Mesenchymal stem cell (in vitro differentiated cells and primary cell): Measurements from ENCODE around the gene CUEDC2.

Source experiments
- DNase-seq: peaks from one replicate; pipeline ENCODE4 v3.0.0-alpha.2; 2013
- H2AFZ ChIP-seq: one replicate; pipeline ENCODE4 v1.6.1; 2013; ENCODE audit warnings: low read depth, mild to moderate bottlenecking, control low read depth, inconsistent platforms, low read length, moderate library complexity
- H2AK5ac ChIP-seq: 2 replicates; pipeline ENCODE4 v1.6.1; 2013; ENCODE audit warnings: low read length, moderate library complexity, mild to moderate bottlenecking, inconsistent platforms; ENCODE audit not compliant: severe bottlenecking
- H2BK120ac ChIP-seq: one replicate; pipeline ENCODE4 v1.6.1; 2013; ENCODE audit warnings: low read depth, mild to moderate bottlenecking, inconsistent platforms, low read length, moderate library complexity
- H2BK12ac ChIP-seq, 2 experiments: one replicate each; pipeline ENCODE4 v1.6.1; 2013; ENCODE audit warnings: inconsistent platforms in 2 of 2, low read length in 2 of 2, mild to moderate bottlenecking in 2 of 2, moderate library complexity in 2 of 2, control low read depth in 1 of 2
- H2BK15ac ChIP-seq: one replicate; pipeline ENCODE4 v1.6.1; 2013; ENCODE audit warnings: mild to moderate bottlenecking, low read depth, inconsistent platforms; ENCODE audit not compliant: poor library complexity, severe bottlenecking
- H2BK5ac ChIP-seq: 2 replicates; pipeline ENCODE4 v1.6.1; 2013; ENCODE audit warnings: low read depth, mild to moderate bottlenecking, low read length, control low read depth, inconsistent platforms; ENCODE audit not compliant: poor library complexity, severe bottlenecking
- H3K14ac ChIP-seq, 2 experiments: one replicate each; pipeline ENCODE4 v1.6.1; 2013; ENCODE audit warnings: inconsistent platforms in 2 of 2, low read length in 2 of 2, control low read depth in 1 of 2, mild to moderate bottlenecking in 1 of 2, moderate library complexity in 1 of 2
- H3K18ac ChIP-seq, 2 experiments: one replicate each; pipeline ENCODE4 v1.6.1; 2013; ENCODE audit warnings: inconsistent platforms in 2 of 2, low read length in 2 of 2, control low read depth in 1 of 2, low read depth in 1 of 2, mild to moderate bottlenecking in 1 of 2
- H3K23ac ChIP-seq, 2 experiments: one replicate each; pipeline ENCODE4 v1.6.1; 2013; ENCODE audit warnings: inconsistent platforms in 2 of 2, low read length in 2 of 2, mild to moderate bottlenecking in 2 of 2, moderate library complexity in 2 of 2, control low read depth in 1 of 2
- H3K27ac ChIP-seq: 2 replicates; pipeline ENCODE4 v1.5.1; 2013; ENCODE audit warnings: mild to moderate bottlenecking, moderate library complexity, low read length, control low read depth, inconsistent platforms; ENCODE audit not compliant: poor library complexity, severe bottlenecking
- H3K27me3 ChIP-seq, 2 experiments: 2 replicates each; pipeline versions ENCODE4 v1.6.1 to v1.7.0; 2013; ENCODE audit warnings: low read length in 2 of 2, mild to moderate bottlenecking in 2 of 2, moderate library complexity in 2 of 2, control low read depth in 1 of 2, inconsistent platforms in 1 of 2; ENCODE audit not compliant: control insufficient read depth in 1 of 2, insufficient read depth in 1 of 2
- H3K36me3 ChIP-seq, 2 experiments: 2 replicates each; pipeline versions ENCODE4 v1.6.1 to v1.7.0; 2013; ENCODE audit warnings: low read length in 2 of 2, control low read depth in 1 of 2, inconsistent platforms in 1 of 2, low read depth in 1 of 2, mild to moderate bottlenecking in 1 of 2; ENCODE audit not compliant: insufficient read depth in 2 of 2, control insufficient read depth in 1 of 2
- H3K4ac ChIP-seq, 2 experiments: one replicate each; pipeline ENCODE4 v1.6.1; 2013; ENCODE audit warnings: inconsistent platforms in 2 of 2, low read length in 2 of 2, mild to moderate bottlenecking in 2 of 2, moderate library complexity in 2 of 2, control low read depth in 1 of 2, low read depth in 1 of 2
- H3K4me1 ChIP-seq: 2 replicates; pipeline ENCODE4 v1.6.1; 2013; ENCODE audit warnings: low read depth, low read length, control low read depth; ENCODE audit not compliant: control insufficient read depth, insufficient read depth
- H3K4me2 ChIP-seq: 2 replicates; pipeline ENCODE4 v1.6.1; 2013; ENCODE audit warnings: low read length, mild to moderate bottlenecking, inconsistent platforms; ENCODE audit not compliant: poor library complexity, severe bottlenecking
- H3K4me3 ChIP-seq, 2 experiments: 2 replicates each; pipeline versions ENCODE4 v1.5.1 to v1.7.0; 2013; ENCODE audit warnings: low read length in 2 of 2, mild to moderate bottlenecking in 2 of 2, control low read depth in 1 of 2, low read depth in 1 of 2; ENCODE audit not compliant: insufficient read depth in 1 of 2
- H3K79me1 ChIP-seq: replicated peaks from 2 replicates; pipeline ENCODE4 v1.6.1; 2013; ENCODE audit warnings: mild to moderate bottlenecking, control low read depth, low read length, inconsistent platforms; ENCODE audit not compliant: poor library complexity, severe bottlenecking
- H3K9ac ChIP-seq: 2 replicates; pipeline ENCODE4 v1.7.0; 2013; ENCODE audit warnings: mild to moderate bottlenecking, low read length, moderate library complexity
- H3K9me3 ChIP-seq: 2 replicates; pipeline ENCODE4 v1.7.0; 2013; ENCODE audit warnings: mild to moderate bottlenecking, low read length; ENCODE audit not compliant: control insufficient read depth
- H4K8ac ChIP-seq: one replicate; pipeline ENCODE4 v1.6.1; 2013; ENCODE audit warnings: inconsistent platforms, mild to moderate bottlenecking, low read length, moderate library complexity
- H4K91ac ChIP-seq: one replicate; pipeline ENCODE4 v1.6.1; 2013; ENCODE audit warnings: mild to moderate bottlenecking, low read length, inconsistent platforms
- WGBS: methylation state at CpG from one replicate; pipeline ENCODE4 v1.1.7; 2013; ENCODE audit warnings: mixed read lengths; 5-methylcytosine and 5-hydroxymethylcytosine counted together

CUEDC2 gene

DNA sequence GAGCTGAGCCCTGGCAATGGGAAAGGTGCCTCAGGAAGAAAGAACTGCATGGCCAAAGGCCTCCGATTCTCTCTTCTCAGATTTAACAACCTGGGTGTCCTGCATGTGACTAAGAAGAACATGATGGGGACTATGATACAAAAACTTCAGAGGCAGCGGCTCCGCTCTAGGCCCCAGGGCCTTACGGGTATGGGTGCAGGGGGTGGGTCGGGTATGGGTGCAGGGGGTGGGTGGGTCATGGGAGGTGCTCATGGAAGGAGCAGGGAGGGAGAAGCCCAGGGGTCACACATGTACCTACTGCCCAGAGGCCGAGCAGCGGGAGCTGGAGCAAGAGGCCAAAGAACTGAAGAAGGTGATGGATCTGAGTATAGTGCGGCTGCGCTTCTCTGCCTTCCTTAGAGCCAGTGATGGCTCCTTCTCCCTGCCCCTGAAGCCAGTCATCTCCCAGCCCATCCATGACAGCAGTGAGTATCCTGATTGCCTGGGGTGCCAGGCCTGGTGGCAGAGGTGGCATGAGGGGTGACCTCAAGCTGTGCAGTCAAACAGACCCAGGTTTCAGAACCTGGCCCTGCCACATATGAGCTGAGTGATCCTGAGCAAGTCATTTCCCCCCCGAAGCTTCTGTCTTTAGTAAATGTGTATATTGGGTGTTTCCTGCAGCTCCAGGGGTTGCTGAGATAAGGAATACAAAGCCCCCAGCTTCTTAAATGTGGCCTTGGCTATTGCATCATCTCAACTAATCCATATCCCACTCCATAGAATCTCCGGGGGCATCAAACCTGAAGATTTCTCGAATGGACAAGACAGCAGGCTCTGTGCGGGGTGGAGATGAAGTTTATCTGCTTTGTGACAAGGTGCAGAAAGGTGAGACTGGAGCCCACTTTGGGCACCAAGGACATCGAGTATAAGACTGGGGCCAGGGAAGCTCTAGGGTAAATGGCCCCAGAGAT lies 34.9 kb downstream of the CUEDC2 start:
- Histone ChIP-seq H3K9me3 (no peaks in the 10 kb centered on the region), H3K27ac (no peak overlapping the region), H3K4me1 (peaks cover 60% of the 10 kb centered on the region), H2AFZ (no peak overlapping the region), H3K36me3 (peaks cover 30 to 52% of the 10 kb centered on the region in 2 experiments), H3K14ac (no peak overlapping the region), H3K27me3 (no peaks in the 10 kb centered on the region), H3K9ac (no peak overlapping the region), H2BK120ac (no peak overlapping the region), H3K4me2 (no peak overlapping the region), H3K18ac (no peak overlapping the region), H3K4ac (no peak overlapping the region), H3K23ac (no peak overlapping the region), H4K91ac (no peak overlapping the region), H2BK12ac (no peak overlapping the region), H2BK15ac (no peak overlapping the region), H2BK5ac (no peak overlapping the region), H2AK5ac (no peak overlapping the region), H3K4me3 (no peak overlapping the region), H3K79me1 (peaks cover 23% of the 10 kb centered on the region), H4K8ac (no peak overlapping the region)
- no peak for DNase-seq
- 98% methylated on average over 13 of the region's 14 CpGs for WGBS

DNA sequence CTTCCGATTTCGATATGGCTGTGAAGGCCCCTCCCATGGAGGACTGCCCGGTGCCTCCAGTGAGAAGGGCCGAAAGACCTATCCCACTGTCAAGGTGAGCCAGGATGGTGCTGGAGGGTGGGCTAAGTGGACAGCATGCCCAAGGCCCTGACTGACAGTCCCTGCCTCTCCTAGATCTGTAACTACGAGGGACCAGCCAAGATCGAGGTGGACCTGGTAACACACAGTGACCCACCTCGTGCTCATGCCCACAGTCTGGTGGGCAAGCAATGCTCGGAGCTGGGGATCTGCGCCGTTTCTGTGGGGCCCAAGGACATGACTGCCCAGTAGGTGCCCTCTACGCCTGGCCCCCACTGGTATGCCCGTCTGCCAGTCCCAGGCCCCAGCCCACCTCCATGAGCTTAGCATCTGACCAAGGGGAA lies 35.6 kb downstream of the CUEDC2 start:
- H3K9me3 ChIP-seq = no peaks in the 10 kb centered on the region
- H3K23ac ChIP-seq = no peak overlapping the region
- H4K8ac ChIP-seq = no peak overlapping the region
- H2BK5ac ChIP-seq = no peak overlapping the region
- H3K27ac ChIP-seq = no peak overlapping the region
- WGBS = 98% methylated on average over 12 of the region's 12 CpGs
- H3K4me3 ChIP-seq = peak overlapping the region in 1 of 2 experiments; percentile 92
- DNase-seq = no peak
- peaks cover 27 to 45% of the 10 kb centered on the region in 2 experiments for H3K36me3 ChIP-seq
- H2AK5ac ChIP-seq = peak overlapping the region; percentile 25
- H3K18ac ChIP-seq = no peak overlapping the region
- H3K4ac ChIP-seq = no peak overlapping the region
- H2BK15ac ChIP-seq = no peak overlapping the region
- peak overlapping the region; percentile 74 for H4K91ac ChIP-seq
- H2BK12ac ChIP-seq = peak overlapping the region in 1 of 2 experiments; percentile 23
- H3K4me1 ChIP-seq = peaks cover 53% of the 10 kb centered on the region
- H3K4me2 ChIP-seq = no peak overlapping the region
- H3K14ac ChIP-seq = no peak overlapping the region
- peak overlapping the region; percentile 90 for H3K9ac ChIP-seq
- peaks cover 23% of the 10 kb centered on the region for H3K79me1 ChIP-seq
- no peak overlapping the region for H2BK120ac ChIP-seq
- no peak overlapping the region for H2AFZ ChIP-seq
- H3K27me3 ChIP-seq = no peaks in the 10 kb centered on the region

DNA sequence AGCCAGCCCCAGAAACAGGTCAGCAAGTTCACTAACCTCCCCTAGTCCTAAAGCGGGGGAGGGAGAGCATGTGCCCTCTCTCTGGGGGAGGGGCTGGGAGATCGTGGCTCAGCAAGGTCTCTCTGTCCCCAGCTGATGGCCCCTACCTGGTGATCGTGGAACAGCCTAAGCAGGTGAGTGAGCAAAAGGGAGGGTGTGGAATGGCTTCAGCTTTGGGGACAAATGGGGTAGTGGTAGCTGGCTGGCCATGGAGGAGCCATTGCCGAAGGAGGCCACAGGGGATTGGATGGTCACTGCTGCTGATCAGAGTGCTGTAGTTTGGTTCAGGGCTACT lies 36.1 kb downstream of the CUEDC2 start:
- Histone ChIP-seq H3K18ac (no peak overlapping the region), H3K4me1 (peaks cover 48% of the 10 kb centered on the region), H3K23ac (no peak overlapping the region), H3K36me3 (peaks cover 22 to 41% of the 10 kb centered on the region in 2 experiments), H2BK5ac (no peak overlapping the region), H2BK120ac (peak overlapping the region; percentile 54), H3K4me2 (peak overlapping the region; percentile 99), H3K27ac (no peak overlapping the region), H3K79me1 (peaks cover 23% of the 10 kb centered on the region), H3K9me3 (no peaks in the 10 kb centered on the region), H3K27me3 (no peaks in the 10 kb centered on the region), H3K4me3 (peak overlapping the region; percentile 17 to 92), H4K8ac (no peak overlapping the region), H2BK12ac (peak overlapping the region in 1 of 2 experiments; percentile 33), H2AK5ac (peak overlapping the region; percentile 25), H3K14ac (no peak overlapping the region), H4K91ac (peak overlapping the region; percentile 74), H2BK15ac (no peak overlapping the region), H3K4ac (peak overlapping the region in 1 of 2 experiments; percentile 28), H3K9ac (peak overlapping the region; percentile 90), H2AFZ (no peak overlapping the region)
- WGBS = 84% methylated on average over 4 of the region's 4 CpGs
- DNase-seq = no peak
